GM10248 (cell line): ENCODE measurements around the gene MOB1B.

Source experiments
- CTCF ChIA-PET: fragments of 300-600 bp; sonication (Branson Sonifier 250); formaldehyde crosslinking; extraction: SDS; loops from one replicate; lab custom pipeline; 2021; ENCODE audit warnings: antibody characterized with exemption; lab: Yijun Ruan, JAX
- POLR2A ChIA-PET: fragments of 350-650 bp; sonication (Branson Sonifier 250); formaldehyde crosslinking; extraction: SDS; loops from one replicate; lab custom pipeline; 2020; ENCODE audit warnings: antibody characterized with exemption; lab: Yijun Ruan, JAX
- DNase-seq: peaks from one replicate; pipeline ENCODE4 v3.0.0; 2012; ENCODE audit errors: extremely low spot score
- TF ChIP-seq, protein P1 (sequence below): IDR thresholded peaks from 2 replicates; pipeline ENCODE4 v1.5.1; 2012; ENCODE audit warnings: mild to moderate bottlenecking, low read depth; ENCODE audit errors: extremely low read depth, missing control alignments, control extremely low read depth

Gene MOB1B

DNA sequence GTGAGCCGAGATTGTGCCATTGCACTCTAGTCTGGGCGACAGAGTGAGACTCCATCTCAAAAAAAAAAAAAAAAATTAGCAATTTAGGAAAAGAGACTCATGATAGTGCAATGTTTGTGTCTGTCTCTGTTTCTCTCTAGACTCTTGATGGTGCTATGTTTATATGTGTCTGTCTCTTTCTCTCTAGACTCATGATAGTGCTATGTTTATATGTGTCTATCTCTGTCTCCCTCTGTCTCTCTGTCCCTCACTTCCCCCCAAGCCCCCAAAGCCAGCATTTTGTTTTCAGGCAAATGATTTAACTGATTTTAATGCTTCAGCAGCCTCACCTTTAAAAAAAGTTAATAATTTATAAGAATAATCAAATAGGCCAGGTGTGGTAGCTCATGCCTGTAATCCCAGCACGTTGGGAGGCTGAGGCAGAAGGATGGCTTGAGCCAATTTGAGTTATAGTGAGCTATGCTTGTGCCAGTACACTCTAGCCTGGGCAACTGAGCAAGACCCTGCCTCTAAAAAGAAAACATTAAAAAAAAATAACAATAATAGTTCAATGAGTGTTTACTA is 6.9 kb downstream of the MOB1B start:
- CTCF ChIA-PET, result interaction anchor here (1.5 kb wide), 1 partner anchor 99 kb away, joined by 3 read pairs; no protein-coding TSS in a partner anchor

DNA sequence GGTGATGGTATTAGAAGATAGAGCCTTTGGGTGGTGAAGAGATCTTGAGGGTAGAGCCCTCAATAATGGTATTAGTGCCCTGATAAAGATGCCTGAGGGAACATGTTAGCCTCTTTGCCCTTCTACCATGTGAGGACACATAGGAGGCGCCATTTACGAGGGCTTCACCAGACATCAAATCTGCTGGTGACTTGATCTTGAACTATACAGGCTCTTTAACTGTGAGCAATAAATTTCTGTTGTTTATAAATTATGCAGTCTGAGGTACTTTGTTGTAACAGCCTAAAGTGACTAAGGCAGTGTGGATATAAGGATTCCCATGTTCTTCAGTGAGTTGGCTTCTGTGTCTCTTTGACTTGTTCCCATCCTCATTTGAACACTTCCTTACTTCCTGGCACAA is 11.8 kb downstream of the MOB1B start:
- TF ChIP-seq, protein P1, sequence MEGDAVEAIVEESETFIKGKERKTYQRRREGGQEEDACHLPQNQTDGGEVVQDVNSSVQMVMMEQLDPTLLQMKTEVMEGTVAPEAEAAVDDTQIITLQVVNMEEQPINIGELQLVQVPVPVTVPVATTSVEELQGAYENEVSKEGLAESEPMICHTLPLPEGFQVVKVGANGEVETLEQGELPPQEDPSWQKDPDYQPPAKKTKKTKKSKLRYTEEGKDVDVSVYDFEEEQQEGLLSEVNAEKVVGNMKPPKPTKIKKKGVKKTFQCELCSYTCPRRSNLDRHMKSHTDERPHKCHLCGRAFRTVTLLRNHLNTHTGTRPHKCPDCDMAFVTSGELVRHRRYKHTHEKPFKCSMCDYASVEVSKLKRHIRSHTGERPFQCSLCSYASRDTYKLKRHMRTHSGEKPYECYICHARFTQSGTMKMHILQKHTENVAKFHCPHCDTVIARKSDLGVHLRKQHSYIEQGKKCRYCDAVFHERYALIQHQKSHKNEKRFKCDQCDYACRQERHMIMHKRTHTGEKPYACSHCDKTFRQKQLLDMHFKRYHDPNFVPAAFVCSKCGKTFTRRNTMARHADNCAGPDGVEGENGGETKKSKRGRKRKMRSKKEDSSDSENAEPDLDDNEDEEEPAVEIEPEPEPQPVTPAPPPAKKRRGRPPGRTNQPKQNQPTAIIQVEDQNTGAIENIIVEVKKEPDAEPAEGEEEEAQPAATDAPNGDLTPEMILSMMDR, result no peak
- CTCF ChIA-PET, result interaction anchor here (0.8 to 2.9 kb wide), 2 partner anchors 10 to 12 kb away, joined by 3 to 10 read pairs; partner anchors contain the start of gene MOB1B
- DNase-seq, result no peak
- POLR2A ChIA-PET, result no interaction called here

More for the DNA sequence above, 6.9 kb downstream of the MOB1B start:
- no peak for DNase-seq
- TF ChIP-seq, protein P1, result no peak
- POLR2A ChIA-PET, result interaction anchor here (0.7 kb wide), 1 partner anchor 162 kb away, joined by 4 read pairs; no protein-coding TSS in a partner anchor

DNA sequence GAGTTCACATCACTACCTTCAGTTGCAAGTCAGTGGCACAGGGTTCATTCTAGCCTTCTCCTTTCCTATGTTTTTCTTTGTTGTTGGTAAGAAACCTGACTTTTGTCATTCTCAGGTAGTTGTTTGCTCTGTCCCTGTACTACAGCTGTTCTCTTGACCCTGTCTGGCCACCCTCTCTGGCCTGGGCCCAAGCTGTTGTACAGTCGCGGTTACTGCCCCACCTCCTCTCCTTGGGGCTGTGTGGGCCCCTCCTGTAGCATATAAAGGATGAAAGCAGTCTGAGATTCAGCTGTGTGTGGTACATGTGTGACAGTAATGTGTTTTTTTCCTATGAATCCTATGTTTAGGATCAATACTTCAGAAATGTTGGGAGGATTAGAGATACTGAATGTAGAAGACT is 12.5 kb downstream of the MOB1B start:
- TF ChIP-seq, protein P1, result no peak
- no peak for DNase-seq
- ChIA-PET POLR2A (no interaction called here), CTCF (interaction anchor here (0.8 to 2.9 kb wide), 2 partner anchors 10 to 12 kb away, joined by 3 to 10 read pairs; partner anchors contain the start of gene MOB1B)

DNA sequence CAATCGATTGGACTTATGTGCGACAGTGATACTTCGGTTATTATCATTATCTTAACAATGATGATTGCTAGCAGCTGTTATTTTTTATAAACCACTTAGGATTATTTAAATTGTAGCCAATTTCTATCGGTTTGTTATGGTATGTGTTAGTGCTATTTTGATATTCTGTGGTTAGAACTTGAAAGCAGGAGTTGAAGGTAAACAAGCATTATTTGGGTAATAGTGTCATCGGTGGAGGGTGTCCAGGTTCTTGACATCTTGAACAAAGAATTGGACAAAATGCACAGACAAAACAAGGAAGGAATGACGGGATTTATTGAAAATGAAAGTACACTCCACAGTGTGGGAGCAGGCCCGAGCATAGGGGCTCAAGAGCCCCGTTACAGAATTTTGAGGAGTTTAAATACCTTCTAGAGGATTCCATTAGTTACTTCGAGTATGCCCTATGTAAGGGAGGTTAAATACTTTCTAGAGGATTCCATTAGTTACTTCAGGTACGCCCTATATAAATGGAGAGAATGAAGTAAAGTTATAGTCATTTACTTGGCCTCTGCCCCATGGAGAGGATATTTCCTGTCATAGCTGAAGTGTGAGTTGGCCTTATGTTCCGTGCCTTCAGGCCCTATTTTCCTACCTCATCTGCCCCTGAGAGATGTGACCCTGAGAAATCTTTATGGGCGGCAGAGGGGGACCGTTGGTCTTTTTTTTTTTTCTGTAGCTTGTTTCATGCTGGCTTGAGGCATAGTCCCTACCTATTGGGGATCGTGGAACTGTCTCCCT is 13.1 kb downstream of the MOB1B start:
- POLR2A ChIA-PET, result no interaction called here
- DNase-seq, result no peak
- TF ChIP-seq, protein P1, result no peak
- CTCF ChIA-PET, result interaction anchor here (0.8 to 2.9 kb wide), 2 partner anchors 11 to 13 kb away, joined by 3 to 10 read pairs; partner anchors contain the start of gene MOB1B

DNA sequence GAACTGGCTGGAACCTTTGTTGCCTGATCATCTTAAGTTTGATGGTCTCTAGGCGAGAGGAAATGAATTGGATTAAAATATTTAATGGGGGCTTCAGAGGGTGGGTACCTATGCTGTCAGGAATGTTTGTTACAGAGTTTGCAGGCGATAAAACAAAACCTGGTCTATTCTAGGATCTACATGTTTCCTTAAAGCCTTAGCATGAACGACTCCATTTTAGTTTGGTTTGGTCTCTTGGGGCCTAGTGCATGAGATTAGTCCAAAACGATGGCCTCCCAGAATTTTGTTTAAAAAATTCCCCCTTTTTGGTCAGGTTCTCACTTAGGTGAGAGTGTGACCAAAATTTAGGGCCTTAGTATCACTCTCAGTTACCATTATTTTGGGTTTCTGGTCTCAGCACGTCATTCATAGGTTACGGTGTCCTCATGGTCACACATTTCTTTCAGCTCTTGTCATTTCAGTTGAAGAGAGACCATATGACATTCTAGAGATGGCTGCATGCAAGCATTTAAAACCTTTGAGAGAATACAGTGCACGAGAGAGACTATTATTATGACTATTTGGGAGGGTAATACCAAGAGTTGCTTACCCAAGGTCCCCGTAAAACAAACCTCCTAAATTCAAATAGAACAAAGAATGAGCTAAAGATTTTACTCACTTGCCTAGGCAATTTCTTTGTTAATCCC is 13.8 kb downstream of the MOB1B start:
- CTCF ChIA-PET, result interaction anchor here (0.8 to 2.9 kb wide), 6 partner anchors 9 to 29 kb away, joined by 3 to 10 read pairs (median 4); partner anchors contain the start of gene MOB1B
- TF ChIP-seq, protein P1, result no peak
- no peak for DNase-seq
- POLR2A ChIA-PET, result no interaction called here

DNA sequence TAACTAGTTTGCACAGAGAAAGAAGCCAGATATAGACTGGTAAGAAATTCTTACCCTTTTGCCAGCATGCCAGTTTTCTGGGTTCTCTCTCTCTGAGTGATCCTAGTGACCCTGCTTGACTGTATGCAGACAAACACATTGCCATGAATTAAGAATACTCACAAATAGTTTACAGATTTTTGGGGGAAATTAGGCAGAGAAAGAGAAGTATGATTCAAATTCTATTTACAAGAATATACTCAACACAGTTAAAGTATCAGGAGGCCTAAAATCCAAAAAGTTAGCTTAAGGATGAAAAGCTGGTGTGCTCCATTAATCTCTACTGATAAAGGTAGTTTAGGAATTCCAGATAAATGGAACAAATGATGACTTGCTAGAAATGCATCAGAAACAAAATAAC is 18.4 kb downstream of the MOB1B start:
- CTCF ChIA-PET, result no interaction called here
- DNase-seq, result no peak
- POLR2A ChIA-PET, result no interaction called here
- TF ChIP-seq, protein P1, result no peak
